Keratinocyte (primary cell): Measurements from ENCODE around the gene CTTNBP2. TPM values are rescaled to one million over a fixed set of nuclear protein-coding genes. Genes with fewer than 3 reads are reported as not detected.

Source experiments
- DNase-seq: peaks from one replicate; pipeline ENCODE4 v3.0.0-alpha.2; 2011; ENCODE audit warnings: low read depth, missing footprints, low spot score
- FAIRE-seq: peaks from 2 replicates; lab custom pipeline; 2011; peaks lifted over from hg19 to GRCh38; lab: Jason Lieb, UNC
- H2AFZ ChIP-seq: 2 replicates; pipeline ENCODE4 v1.6.0; 2012; ENCODE audit warnings: low read length, control low read depth, inconsistent platforms; ENCODE audit not compliant: control insufficient read depth
- H3K27ac ChIP-seq: 2 replicates; pipeline ENCODE4 v1.5.1; 2011; ENCODE audit warnings: low read length; ENCODE audit not compliant: control insufficient read depth, insufficient read depth
- H3K27me3 ChIP-seq: 3 replicates; pipeline ENCODE4 v1.6.0; 2011; ENCODE audit warnings: low read length; ENCODE audit not compliant: control insufficient read depth, insufficient read depth; ENCODE audit errors: extremely low read depth
- H3K36me3 ChIP-seq, 2 experiments: 2 replicates in 1 of 2; 3 replicates in 1 of 2; pipeline ENCODE4 v1.5.1; 2011; ENCODE audit warnings: low read length in 2 of 2, mild to moderate bottlenecking in 1 of 2; ENCODE audit not compliant: control insufficient read depth in 2 of 2, insufficient read depth in 2 of 2; ENCODE audit errors: extremely low read depth in 1 of 2
- H3K4me1 ChIP-seq: 3 replicates; pipeline ENCODE4 v1.5.1; 2011; ENCODE audit warnings: low read length; ENCODE audit not compliant: control insufficient read depth, insufficient read depth; ENCODE audit errors: extremely low read depth
- H3K4me2 ChIP-seq: 3 replicates; pipeline ENCODE4 v1.6.0; 2011; ENCODE audit warnings: low read depth, low read length; ENCODE audit not compliant: control insufficient read depth, insufficient read depth; ENCODE audit errors: extremely low read depth
- H3K4me3 ChIP-seq, 3 experiments: fragments of 200-600 bp in 1 of 3; sonication (generic) in 1 of 3; 2 replicates in 2 of 3; 3 replicates in 1 of 3; pipeline ENCODE4 v1.5.1; 2011 to 2016; ENCODE audit warnings: low read length in 3 of 3, mild to moderate bottlenecking in 3 of 3, control low read depth in 2 of 3, inconsistent platforms in 1 of 3, low read depth in 1 of 3, mixed read lengths in 1 of 3, mixed run types in 1 of 3, moderate library complexity in 1 of 3; ENCODE audit not compliant: control insufficient read depth in 2 of 3, insufficient read depth in 2 of 3; ENCODE audit errors: extremely low read depth in 1 of 3
- H3K79me2 ChIP-seq: 2 replicates; pipeline ENCODE4 v1.6.0; 2012; ENCODE audit warnings: low read length; ENCODE audit not compliant: control insufficient read depth, insufficient read depth
- H3K9ac ChIP-seq: 3 replicates; pipeline ENCODE4 v1.6.0; 2011; ENCODE audit warnings: low read length; ENCODE audit not compliant: control insufficient read depth, insufficient read depth; ENCODE audit errors: extremely low read depth
- H3K9me1 ChIP-seq: 3 replicates; pipeline ENCODE4 v1.6.0; 2011; ENCODE audit warnings: low read length; ENCODE audit not compliant: control insufficient read depth, insufficient read depth; ENCODE audit errors: extremely low read depth
- H3K9me3 ChIP-seq: 2 replicates; pipeline ENCODE4 v1.5.1; 2012; ENCODE audit warnings: low read depth, low read length; ENCODE audit not compliant: control insufficient read depth
- H4K20me1 ChIP-seq: 3 replicates; pipeline ENCODE4 v1.6.0; 2011; ENCODE audit warnings: low read length; ENCODE audit not compliant: control insufficient read depth, insufficient read depth; ENCODE audit errors: extremely low read depth
- CTCF ChIP-seq, 3 experiments: IDR thresholded peaks in 1 of 3; conservative IDR thresholded peaks in 1 of 3; optimal IDR thresholded peaks in 1 of 3; 2 replicates in 2 of 3; 3 replicates in 1 of 3; pipeline versions ENCODE3 to v1.5.1; 2011; ENCODE audit warnings: low read length in 3 of 3, mild to moderate bottlenecking in 3 of 3, moderate library complexity in 2 of 3, control low read depth in 1 of 3, inconsistent platforms in 1 of 3; ENCODE audit not compliant: insufficient read depth in 2 of 3; ENCODE audit errors: extremely low read depth in 1 of 3
- EZH2 ChIP-seq: IDR thresholded peaks from one replicate; pipeline ENCODE4 v1.6.1; 2012; ENCODE audit warnings: inconsistent platforms, mild to moderate bottlenecking, low read length, moderate library complexity
- dilution Hi-C: fragments of 300-500 bp; cut with MboI; formaldehyde crosslinking; loops from one replicate; pipeline ENCODE4 v1.7.0; 2020; ENCODE audit warnings: low sequenced_read_pairs; ENCODE audit not compliant: extremely low pct_ligation_motif_present
- polyA plus RNA-seq, 5 experiments: library from polyadenylated mRNA; depleted of rRNA in 3 of 5; stranded (reverse) in 3 of 5; stranded (forward) in 1 of 5; unstranded in 1 of 5; fragments of >200 nt; gene quantifications; 1 replicate in 1 of 5; 2 replicates in 3 of 5; 3 replicates in 1 of 5; pipeline versions ENCODE4 v1.2.1 to v1.2.3, GENCODE V29; 2011 to 2012; ENCODE audit warnings: missing spikeins in 2 of 5, low read depth in 1 of 5, low replicate concordance in 1 of 5

Gene CTTNBP2
- polyA plus RNA-seq, 1 donor (not counting 4 experiments of a cell fraction or from before 2014, with no cell fraction given) = 0.55 TPM

GRCh38 chr7:117767951-117768350 lies 105.3 kb downstream of the CTTNBP2 start:
- H3K9me3 ChIP-seq = no peaks in the 10 kb centered on the region
- FAIRE-seq (no peak), DNase-seq (no peak)
- H3K79me2 ChIP-seq = no peaks in the 10 kb centered on the region
- no peaks in the 10 kb centered on the region for H3K4me1 ChIP-seq
- H3K27ac ChIP-seq = no peak overlapping the region
- no peaks in the 10 kb centered on the region for H3K36me3 ChIP-seq
- TF ChIP-seq EZH2 (no peak), CTCF (optimal IDR thresholded peaks at IDR 0.05 in 1 of 3, IDR thresholded peaks at IDR 0.05 in 1 of 3, conservative IDR thresholded peaks at IDR 0.05 in 1 of 3; ENCODE audit: extremely low read depth in 1 of 3, insufficient read depth in 2 of 3, low read length in 3 of 3) (no peak)
- no peaks in the 10 kb centered on the region for H4K20me1 ChIP-seq
- H3K9ac ChIP-seq = no peak overlapping the region
- H3K27me3 ChIP-seq = no peaks in the 10 kb centered on the region
- H3K9me1 ChIP-seq = no peaks in the 10 kb centered on the region
- no peak overlapping the region for H2AFZ ChIP-seq
- no peak overlapping the region for H3K4me3 ChIP-seq
- no peak overlapping the region for H3K4me2 ChIP-seq
- dilution Hi-C loops = loop anchor here (25.0 kb wide), 1 partner anchor 394 kb away; no protein-coding TSS in a partner anchor

- H4K20me1 ChIP-seq = no peaks in the 10 kb centered on the region
- no peaks in the 10 kb centered on the region for H3K4me1 ChIP-seq
- dilution Hi-C loops = loop anchor here (25.0 kb wide), 1 partner anchor 395 kb away; no protein-coding TSS in a partner anchor
Observed at GRCh38 chr7:117766913-117767312, 106.3 kb downstream of the CTTNBP2 start.

More at GRCh38 chr7:117766913-117767312, 106.3 kb downstream of the CTTNBP2 start:
- no peak overlapping the region for H3K4me3 ChIP-seq
- DNase-seq = no peak
- H3K4me2 ChIP-seq = no peak overlapping the region
- TF ChIP-seq CTCF (optimal IDR thresholded peaks at IDR 0.05 in 1 of 3, IDR thresholded peaks at IDR 0.05 in 1 of 3, conservative IDR thresholded peaks at IDR 0.05 in 1 of 3; ENCODE audit: extremely low read depth in 1 of 3, insufficient read depth in 2 of 3, low read length in 3 of 3) (no peak), EZH2 (no peak)
- no peaks in the 10 kb centered on the region for H3K9me3 ChIP-seq
- H3K36me3 ChIP-seq = no peaks in the 10 kb centered on the region
- no peak overlapping the region for H3K9ac ChIP-seq
- H3K27ac ChIP-seq = no peak overlapping the region
- no peaks in the 10 kb centered on the region for H3K27me3 ChIP-seq
- FAIRE-seq = no peak
- H3K9me1 ChIP-seq = no peaks in the 10 kb centered on the region
- H2AFZ ChIP-seq = no peak overlapping the region
- no peaks in the 10 kb centered on the region for H3K79me2 ChIP-seq
